NOMO-1 treated with DMSO at 0.1 percent for 48 hours (cell line): ENCODE measurements around the gene RAPGEF2.
"Not testable (repeated sequence)": the region's sequence is repeated elsewhere in the genome, so short reads cannot be mapped to it uniquely, and the experiment has no call there.

Experiments
- DNase-seq: peaks from one replicate; lab custom pipeline; 2025; ENCODE audit not compliant: unreplicated experiment; lab: John Stamatoyannopoulos, UW

Gene RAPGEF2

GRCh38 chr4:159160242-159160641 is 57.4 kb downstream of the RAPGEF2 start:
- DNase-seq, result no peak

GRCh38 chr4:159161436-159161835 is 58.6 kb downstream of the RAPGEF2 start:
- DNase-seq, result not testable (repeated sequence)

GRCh38 chr4:159162576-159162975 is 59.7 kb downstream of the RAPGEF2 start:
- no peak for DNase-seq

- no peak for DNase-seq
Observed at GRCh38 chr4:159163521-159163920, 60.6 kb downstream of the RAPGEF2 start.

GRCh38 chr4:159169404-159170302 is 66.8 kb downstream of the RAPGEF2 start:
- no peak for DNase-seq

GRCh38 chr4:159171287-159171686 is 68.4 kb downstream of the RAPGEF2 start:
- DNase-seq, result no peak

GRCh38 chr4:159173886-159174285 is 71.0 kb downstream of the RAPGEF2 start:
- DNase-seq, result no peak

- no peak for DNase-seq
Observed at GRCh38 chr4:159174645-159175084, 71.8 kb downstream of the RAPGEF2 start.

- DNase-seq, result peak; percentile 70
Observed at GRCh38 chr4:159175085-159175988, 72.5 kb downstream of the RAPGEF2 start.

- no peak for DNase-seq
Observed at GRCh38 chr4:159175989-159176375, 73.1 kb downstream of the RAPGEF2 start.

- peak; percentile 51 for DNase-seq
Observed at GRCh38 chr4:159177265-159178150, 74.6 kb downstream of the RAPGEF2 start.

GRCh38 chr4:159178151-159178546 is 75.3 kb downstream of the RAPGEF2 start:
- DNase-seq, result peak; percentile 86

- peak; percentile 36 for DNase-seq
Observed at GRCh38 chr4:159178979-159179969, 76.4 kb downstream of the RAPGEF2 start.

- not testable (repeated sequence) for DNase-seq
Observed at GRCh38 chr4:159183885-159184605, 81.2 kb downstream of the RAPGEF2 start.

GRCh38 chr4:159185591-159186023 is 82.7 kb downstream of the RAPGEF2 start:
- DNase-seq, result no peak

- DNase-seq, result no peak
Observed at GRCh38 chr4:159188646-159189045, 85.8 kb downstream of the RAPGEF2 start.

- DNase-seq, result no peak
Observed at GRCh38 chr4:159190651-159191050, 87.8 kb downstream of the RAPGEF2 start.

GRCh38 chr4:159191989-159192388 is 89.1 kb downstream of the RAPGEF2 start:
- no peak for DNase-seq
